Measurements from ENCODE around the gene FAM110A.

DNA sequence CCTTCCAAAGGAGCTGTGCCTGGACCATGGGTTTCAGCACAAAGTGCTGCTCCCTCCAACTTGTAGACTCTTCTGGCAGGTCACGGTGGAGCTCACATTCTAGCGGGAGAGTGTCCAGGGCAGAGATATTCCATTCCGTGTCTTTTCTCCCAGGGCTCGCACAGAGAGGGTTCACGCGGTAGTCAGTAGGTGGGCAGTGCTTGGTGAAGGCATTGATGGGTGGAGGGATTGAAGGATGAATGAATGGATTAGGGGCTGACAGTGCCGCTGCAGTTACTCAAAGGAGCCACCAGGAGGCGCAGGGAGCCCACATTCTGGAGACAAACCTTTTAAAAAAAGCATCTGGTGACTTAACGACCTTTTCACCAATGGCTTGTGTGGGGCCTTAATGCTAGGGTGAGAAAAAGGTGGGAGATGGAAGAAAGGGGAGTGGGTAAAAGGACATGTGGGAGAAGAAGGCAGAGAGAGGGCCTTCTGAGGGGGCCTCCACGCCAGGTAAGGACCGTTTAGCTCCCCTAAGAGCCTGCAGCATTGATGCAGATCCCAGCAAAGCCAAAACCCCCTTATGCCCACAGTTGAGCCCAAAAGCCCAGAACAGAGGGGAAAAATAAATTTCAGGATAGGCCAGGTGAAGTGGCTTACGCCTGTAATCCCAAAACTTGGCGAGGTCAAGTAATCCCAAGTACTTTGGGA lies 17.5 kb upstream of the FAM110A start:
- TF ChIP-seq, protein P1, sequence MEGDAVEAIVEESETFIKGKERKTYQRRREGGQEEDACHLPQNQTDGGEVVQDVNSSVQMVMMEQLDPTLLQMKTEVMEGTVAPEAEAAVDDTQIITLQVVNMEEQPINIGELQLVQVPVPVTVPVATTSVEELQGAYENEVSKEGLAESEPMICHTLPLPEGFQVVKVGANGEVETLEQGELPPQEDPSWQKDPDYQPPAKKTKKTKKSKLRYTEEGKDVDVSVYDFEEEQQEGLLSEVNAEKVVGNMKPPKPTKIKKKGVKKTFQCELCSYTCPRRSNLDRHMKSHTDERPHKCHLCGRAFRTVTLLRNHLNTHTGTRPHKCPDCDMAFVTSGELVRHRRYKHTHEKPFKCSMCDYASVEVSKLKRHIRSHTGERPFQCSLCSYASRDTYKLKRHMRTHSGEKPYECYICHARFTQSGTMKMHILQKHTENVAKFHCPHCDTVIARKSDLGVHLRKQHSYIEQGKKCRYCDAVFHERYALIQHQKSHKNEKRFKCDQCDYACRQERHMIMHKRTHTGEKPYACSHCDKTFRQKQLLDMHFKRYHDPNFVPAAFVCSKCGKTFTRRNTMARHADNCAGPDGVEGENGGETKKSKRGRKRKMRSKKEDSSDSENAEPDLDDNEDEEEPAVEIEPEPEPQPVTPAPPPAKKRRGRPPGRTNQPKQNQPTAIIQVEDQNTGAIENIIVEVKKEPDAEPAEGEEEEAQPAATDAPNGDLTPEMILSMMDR (IDR thresholded peaks at IDR 0.05): peak; percentile 94 to 99 (median 96)
- no peak for TF ChIP-seq POLR2A (IDR thresholded peaks at IDR 0.05)
